GM12878 (cell line): ENCODE results near the gene CTNNA1. TPM values are rescaled to one million over a fixed set of nuclear protein-coding genes. Genes with fewer than 3 reads are reported as not detected.

Experiments
- ATAC-seq: fragments of 200-7000 bp; cut with Tn5 transposase; 3 replicates; pipeline ENCODE4 v1.9.1; 2020; ENCODE audit warnings: mild to moderate bottlenecking, moderate library complexity
- BruUV-seq: library from RNA; stranded (reverse); fragments of 400-500 nt; replicated peaks from 2 replicates; lab custom pipeline; 2021; lab: Mats Ljungman, UMichigan
- CTCF ChIA-PET: fragments of 300-600 bp; sonication (Branson Sonifier 250); formaldehyde crosslinking; extraction: SDS; loops from one replicate; lab custom pipeline; 2021; ENCODE audit warnings: inconsistent platforms; lab: Yijun Ruan, JAX
- POLR2A ChIA-PET: fragments of 350-600 bp; formaldehyde crosslinking; extraction: SDS; loops from one replicate; lab custom pipeline; 2021; ENCODE audit warnings: inconsistent platforms; lab: Charles Lee
- RAD21 ChIA-PET: fragments of 300-600 bp; sonication (Branson Sonifier 250); formaldehyde crosslinking; loops from one replicate; lab custom pipeline; 2023; ENCODE audit warnings: antibody characterized with exemption; ENCODE audit not compliant: unreplicated experiment; lab: Charles Lee
- SMC1A ChIA-PET: fragments of 300-600 bp; sonication (Branson Sonifier 250); formaldehyde crosslinking; loops from one replicate; lab custom pipeline; 2023; ENCODE audit not compliant: unreplicated experiment, uncharacterized antibody; lab: Charles Lee
- DNase-seq: peaks from one replicate; pipeline ENCODE4 v3.0.0-alpha.2; 2011; ENCODE audit warnings: low read depth, low spot score
- FAIRE-seq: peaks from 3 replicates; lab custom pipeline; 2011; peaks lifted over from hg19 to GRCh38; lab: Jason Lieb, UNC
- H2AFZ ChIP-seq: 2 replicates; pipeline ENCODE4 v1.6.0; 2011; ENCODE audit warnings: low read depth, low read length, control low read depth; ENCODE audit not compliant: control insufficient read depth
- H3K27ac ChIP-seq: 2 replicates; pipeline ENCODE4 v1.5.1; 2011; ENCODE audit warnings: control low read depth; ENCODE audit not compliant: control insufficient read depth, insufficient read depth
- H3K27me3 ChIP-seq, 2 experiments: replicated peaks in 1 of 2; 2 replicates each; pipeline versions ENCODE4 v1.6.0 to v1.6.1; 2011; ENCODE audit warnings: low read length in 1 of 2; ENCODE audit not compliant: control insufficient read depth in 2 of 2, insufficient read depth in 2 of 2
- H3K36me3 ChIP-seq, 2 experiments: 2 replicates each; pipeline ENCODE4 v1.5.1; 2011; ENCODE audit warnings: low read length in 1 of 2; ENCODE audit not compliant: control insufficient read depth in 2 of 2, insufficient read depth in 2 of 2
- H3K4me1 ChIP-seq: 2 replicates; pipeline ENCODE4 v1.6.1; 2011; ENCODE audit warnings: mild to moderate bottlenecking, low read length, moderate library complexity, mixed read lengths; ENCODE audit not compliant: control insufficient read depth, insufficient read depth
- H3K4me2 ChIP-seq: 2 replicates; pipeline ENCODE4 v1.6.0; 2011; ENCODE audit warnings: control low read depth; ENCODE audit not compliant: control insufficient read depth, insufficient read depth
- H3K4me3 ChIP-seq: fragments of 200-600 bp; sonication (generic); 2 replicates; pipeline ENCODE4 v1.5.1; 2016
- H3K79me2 ChIP-seq: 2 replicates; pipeline ENCODE4 v1.6.0; 2011; ENCODE audit warnings: low read length; ENCODE audit not compliant: control insufficient read depth, insufficient read depth
- H3K9ac ChIP-seq: 2 replicates; pipeline ENCODE4 v1.8.0; 2011; ENCODE audit warnings: low read length, control low read depth, mixed read lengths; ENCODE audit not compliant: control insufficient read depth, insufficient read depth
- H3K9me3 ChIP-seq: replicated peaks from 3 replicates; pipeline ENCODE4 v1.5.1; 2011; ENCODE audit warnings: mild to moderate bottlenecking, low read length; ENCODE audit not compliant: control insufficient read depth, insufficient read depth
- H4K20me1 ChIP-seq: 2 replicates; pipeline ENCODE4 v1.6.0; 2011; ENCODE audit not compliant: control insufficient read depth, insufficient read depth
- BACH1 ChIP-seq: fragments of 450-650 bp; IDR thresholded peaks from 2 replicates; pipeline ENCODE4 v1.6.1; 2017; ENCODE audit warnings: mild to moderate bottlenecking, borderline replicate concordance
- NR2C1 ChIP-seq: fragments of 450-650 bp; IDR thresholded peaks from 2 replicates; pipeline ENCODE4 v1.6.1; 2017; ENCODE audit warnings: antibody characterized with exemption, mild to moderate bottlenecking, moderate library complexity
- PAX8 ChIP-seq: fragments of 450-650 bp; IDR thresholded peaks from 2 replicates; pipeline ENCODE4 v1.6.1; 2017; ENCODE audit warnings: mild to moderate bottlenecking, moderate library complexity
- POLR2A ChIP-seq: IDR thresholded peaks from 2 replicates; pipeline ENCODE4 v1.6.1; 2011; ENCODE audit warnings: low read depth, mild to moderate bottlenecking, low read length
- SKIL ChIP-seq: fragments of 450-650 bp; IDR thresholded peaks from 2 replicates; pipeline ENCODE4 v1.6.1; 2017; ENCODE audit warnings: mild to moderate bottlenecking, low read depth, inconsistent platforms; ENCODE audit not compliant: poor library complexity, severe bottlenecking
- TARDBP ChIP-seq: IDR thresholded peaks from 2 replicates; pipeline ENCODE4 v1.6.1; 2016; ENCODE audit warnings: borderline replicate concordance
- WGBS: methylation state at CpG from one replicate; pipeline ENCODE4 v1.1.6; 2016; ENCODE audit warnings: low lambda C conversion rate; ENCODE audit not compliant: insufficient replicate concordance, insufficient coverage; ENCODE audit errors: missing lambda C conversion rate; 5-methylcytosine and 5-hydroxymethylcytosine counted together
- in situ Hi-C: fragments of 300-500 bp; cut with MboI; formaldehyde crosslinking; loops from 9 replicates; pipeline ENCODE4 v1.14.3; 2018; ENCODE audit warnings: mixed read lengths
- intact Hi-C: fragments of 100-400 bp; cut with micrococcal nuclease; formaldehyde crosslinking; loops from one replicate; pipeline ENCODE4 v1.14.2; 2022; ENCODE audit not compliant: unreplicated experiment
- polyA plus RNA-seq, 11 experiments: library from polyadenylated mRNA; depleted of rRNA in 4 of 11; unstranded in 6 of 11; stranded (reverse) in 5 of 11; fragments of >200 nt; fragmentation: Nextera tagmentation in 4 of 11; fragmentation: Illumina TruSeq in 1 of 11; extraction: Ambion mirVana in 4 of 11; extraction: Trizol in 1 of 11; gene quantifications; 1 replicate in 1 of 11; 2 replicates in 10 of 11; pipeline versions ENCODE4 v1.2.1 to v1.2.3, GENCODE V29; 2011 to 2016; ENCODE audit warnings: inconsistent platforms in 2 of 11, missing spikeins in 2 of 11, low read depth in 1 of 11
- total RNA-seq, 4 experiments: library from RNA; depleted of rRNA in 3 of 4; stranded (reverse); fragments of >200 nt in 3 of 4; fragmentation: Illumina TruSeq in 1 of 4; extraction: Trizol in 1 of 4; gene quantifications; 2 replicates each; pipeline versions ENCODE4 v1.2.1 to v1.2.3, GENCODE V29; 2013 to 2021

The CTNNA1 gene
- total and polyA plus RNA-seq, 10 of the 15 experiments (the other 5 are each of a cell fraction or from before 2014, with no cell fraction given), result 32.6 to 104 (median 57.7) TPM

GRCh38 chr5:138901716-138902115 is 148.5 kb downstream of the CTNNA1 start:
- DNase-seq (no peak), FAIRE-seq (no peak), ATAC-seq (no peak)
- no peak overlapping the region for H3K4me2 ChIP-seq
- no TSS peak for BruUV-seq
- H3K27ac ChIP-seq, result no peak overlapping the region
- no peaks in the 10 kb centered on the region for H3K9me3 ChIP-seq
- ChIA-PET RAD21 (no interaction called here), CTCF (interaction anchor here (0.6 kb wide), 1 partner anchor 76 kb away, joined by 3 read pairs; no protein-coding TSS in a partner anchor), POLR2A (interaction anchor here (0.6 kb wide), 1 partner anchor 76 kb away, joined by 3 read pairs; no protein-coding TSS in a partner anchor), SMC1A (interaction anchor here (1.0 to 1.6 kb wide), 2 partner anchors 11 to 100 kb away, joined by 3 read pairs; no protein-coding TSS in a partner anchor)
- H4K20me1 ChIP-seq, result no peaks in the 10 kb centered on the region
- H3K27me3 ChIP-seq, result no peaks in the 10 kb centered on the region
- H2AFZ ChIP-seq, result no peak overlapping the region
- peaks cover 0 to 2% of the 10 kb centered on the region in 2 experiments; a peak in 2 of 4 replicates for H3K36me3 ChIP-seq
- no peak for TF ChIP-seq PAX8
- TF ChIP-seq TARDBP, result no peak
- TF ChIP-seq POLR2A, result no peak
- no peak for TF ChIP-seq NR2C1
- TF ChIP-seq SKIL, result no peak
- TF ChIP-seq BACH1, result no peak
- WGBS, result 93% methylated on average over 2 of the region's 2 CpGs
- H3K79me2 ChIP-seq, result no peaks in the 10 kb centered on the region
- no peak overlapping the region for H3K9ac ChIP-seq
- in situ Hi-C loops (no loop called here), intact Hi-C loops (no loop called here)
- no peak overlapping the region for H3K4me3 ChIP-seq
- no peaks in the 10 kb centered on the region for H3K4me1 ChIP-seq
